GM21786 (cell line): Measurements from ENCODE around the gene ACER1.
"Not testable (repeated sequence)": the region's sequence is repeated elsewhere in the genome, so short reads cannot be mapped to it uniquely, and the experiment has no call there.

Source experiments
- ATAC-seq: cut with Tn5 transposase; IDR thresholded peaks from one replicate; pipeline ENCODE4 v1.9.1; 2021; ENCODE audit not compliant: unreplicated experiment

Gene ACER1, protein sequence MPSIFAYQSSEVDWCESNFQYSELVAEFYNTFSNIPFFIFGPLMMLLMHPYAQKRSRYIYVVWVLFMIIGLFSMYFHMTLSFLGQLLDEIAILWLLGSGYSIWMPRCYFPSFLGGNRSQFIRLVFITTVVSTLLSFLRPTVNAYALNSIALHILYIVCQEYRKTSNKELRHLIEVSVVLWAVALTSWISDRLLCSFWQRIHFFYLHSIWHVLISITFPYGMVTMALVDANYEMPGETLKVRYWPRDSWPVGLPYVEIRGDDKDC

DNA sequence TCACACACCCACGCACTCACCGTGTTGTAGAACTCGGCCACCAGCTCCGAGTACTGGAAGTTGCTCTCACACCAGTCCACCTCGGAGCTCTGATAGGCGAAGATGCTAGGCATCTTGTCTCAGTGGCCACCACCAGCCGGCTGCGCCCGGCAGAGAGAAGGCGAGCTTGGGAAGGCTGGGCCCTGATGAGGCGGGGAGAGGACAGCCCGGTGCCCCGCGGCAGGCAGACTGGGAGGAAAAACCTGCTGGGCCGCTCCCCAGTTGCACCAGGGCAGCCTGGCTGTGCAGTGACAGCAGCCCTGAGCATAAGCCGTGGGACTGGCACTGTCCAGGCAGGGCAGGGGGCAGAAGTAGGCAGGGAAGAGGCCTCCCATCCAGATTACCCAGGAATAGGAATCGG, at the start of gene ACER1:
Gene ACER1 (minus strand): TSS at position 174 of the 400 bp plus-strand sequence. CDS start 61 bp downstream, at position 113.
- no peak for ATAC-seq

DNA sequence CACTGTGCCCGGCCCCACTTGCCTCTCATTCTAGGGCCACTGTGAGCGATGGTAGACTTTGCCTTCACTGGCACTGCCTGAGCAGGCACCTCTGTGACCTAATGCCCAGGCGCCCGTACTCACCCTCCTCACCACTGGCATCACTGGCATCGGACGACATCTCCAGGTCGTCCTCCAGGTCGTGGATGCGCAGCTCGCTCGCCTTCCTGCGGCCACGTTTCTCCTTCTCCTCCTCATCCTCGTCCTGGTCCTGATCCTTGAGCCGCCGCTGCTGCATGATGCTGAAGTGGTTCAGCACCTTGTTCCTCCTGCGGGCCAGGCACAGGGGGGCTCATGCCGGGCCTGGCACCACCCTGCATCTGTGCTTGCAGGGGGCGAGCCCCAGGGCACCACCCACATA, 49.8 kb upstream of the ACER1 start:
- no peak for ATAC-seq

DNA sequence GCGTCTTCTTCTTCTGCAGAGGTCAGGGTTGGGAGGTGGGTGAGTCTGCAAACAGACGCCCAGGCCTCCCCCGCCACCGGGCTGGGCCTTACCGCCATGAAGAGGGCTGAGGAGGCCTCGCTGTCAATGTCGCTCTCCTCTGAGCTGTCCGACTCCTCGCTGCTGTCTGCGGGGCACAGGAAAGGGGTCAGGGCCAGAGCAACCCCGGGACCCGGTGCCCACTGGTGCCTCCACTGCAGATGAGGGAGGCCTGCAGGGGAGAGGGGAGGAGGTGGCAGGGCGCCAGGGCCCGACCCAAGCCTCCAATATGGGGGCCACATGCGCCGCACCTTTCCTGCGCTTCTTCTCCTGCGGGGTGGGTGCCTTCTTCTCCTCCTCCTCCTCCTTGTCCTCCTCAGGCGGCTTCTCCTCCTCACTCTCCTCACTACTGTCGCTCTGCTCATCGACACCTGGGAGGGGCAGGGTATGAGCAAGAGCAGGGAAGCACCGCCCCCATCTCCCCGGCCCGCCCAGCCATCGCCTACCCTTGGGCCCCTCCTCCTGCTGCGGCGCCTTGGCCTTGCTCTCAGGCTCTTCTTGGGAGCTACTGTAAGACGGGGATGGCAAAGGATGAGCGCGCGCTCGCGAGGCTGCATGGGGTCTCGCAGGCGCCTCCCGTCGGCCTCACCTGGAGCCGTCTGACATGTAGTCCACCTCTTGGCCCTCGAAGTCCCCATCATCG, 47.8 kb upstream of the ACER1 start:
- no peak for ATAC-seq

DNA sequence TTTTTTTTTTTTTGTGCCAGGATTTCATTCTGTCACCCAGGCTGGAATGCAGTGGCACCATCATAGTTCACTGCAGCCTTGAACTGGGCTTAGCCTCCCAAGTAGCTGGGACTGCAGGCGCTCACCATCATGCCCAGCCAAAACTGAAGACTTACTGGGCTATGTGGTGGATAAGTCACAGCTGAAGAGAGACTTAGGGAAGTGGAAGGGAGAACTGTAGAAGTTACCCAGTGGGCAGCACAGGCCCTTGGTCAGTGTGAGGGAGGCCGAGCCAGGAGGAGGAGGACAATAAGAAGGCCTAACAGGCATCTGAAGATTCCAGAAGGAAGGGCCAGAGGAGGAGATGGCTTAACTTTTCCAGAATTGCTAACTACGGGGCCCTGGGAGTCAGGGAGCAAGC, 46.3 kb upstream of the ACER1 start:
- no peak for ATAC-seq

DNA sequence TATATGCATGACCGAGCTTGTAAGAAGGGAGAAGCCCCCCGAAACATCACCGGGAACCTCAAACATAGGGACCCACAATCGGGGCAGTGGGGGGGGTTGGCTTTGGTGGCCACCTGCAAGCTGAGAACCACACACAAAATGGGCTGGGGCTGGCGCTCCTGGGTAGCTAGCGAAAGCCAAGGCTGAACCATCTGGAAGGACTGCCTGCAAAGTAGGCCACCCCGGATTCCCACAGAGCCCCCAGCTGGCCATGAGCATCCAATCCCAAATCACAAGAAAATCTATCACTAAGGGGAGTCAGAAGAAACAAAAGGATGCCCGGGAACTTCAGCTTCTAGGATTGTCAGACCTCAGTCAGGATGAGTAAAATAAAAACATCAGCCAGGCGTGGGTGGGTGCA, 45.1 kb upstream of the ACER1 start:
- ATAC-seq = no peak

DNA sequence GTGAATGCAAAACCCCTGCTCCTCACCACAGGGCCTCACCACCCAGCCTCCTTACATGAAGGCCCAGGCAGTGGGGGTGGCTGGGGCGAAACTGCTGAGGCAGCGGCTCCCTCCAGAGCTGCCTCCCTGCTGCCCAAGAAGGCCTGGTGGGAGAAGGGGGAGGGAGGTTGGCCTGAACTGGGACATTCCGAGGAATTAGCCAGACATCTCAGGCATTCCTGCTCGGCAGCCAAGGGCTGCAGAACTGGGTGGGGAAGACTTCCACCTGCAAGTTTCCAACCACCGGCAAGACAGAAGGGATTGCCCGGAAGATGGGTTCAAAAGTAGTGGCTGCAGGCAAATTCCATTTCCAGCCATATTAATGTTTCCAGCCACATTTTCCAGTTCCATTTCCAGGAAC, 44.6 kb upstream of the ACER1 start:
- no peak for ATAC-seq

DNA sequence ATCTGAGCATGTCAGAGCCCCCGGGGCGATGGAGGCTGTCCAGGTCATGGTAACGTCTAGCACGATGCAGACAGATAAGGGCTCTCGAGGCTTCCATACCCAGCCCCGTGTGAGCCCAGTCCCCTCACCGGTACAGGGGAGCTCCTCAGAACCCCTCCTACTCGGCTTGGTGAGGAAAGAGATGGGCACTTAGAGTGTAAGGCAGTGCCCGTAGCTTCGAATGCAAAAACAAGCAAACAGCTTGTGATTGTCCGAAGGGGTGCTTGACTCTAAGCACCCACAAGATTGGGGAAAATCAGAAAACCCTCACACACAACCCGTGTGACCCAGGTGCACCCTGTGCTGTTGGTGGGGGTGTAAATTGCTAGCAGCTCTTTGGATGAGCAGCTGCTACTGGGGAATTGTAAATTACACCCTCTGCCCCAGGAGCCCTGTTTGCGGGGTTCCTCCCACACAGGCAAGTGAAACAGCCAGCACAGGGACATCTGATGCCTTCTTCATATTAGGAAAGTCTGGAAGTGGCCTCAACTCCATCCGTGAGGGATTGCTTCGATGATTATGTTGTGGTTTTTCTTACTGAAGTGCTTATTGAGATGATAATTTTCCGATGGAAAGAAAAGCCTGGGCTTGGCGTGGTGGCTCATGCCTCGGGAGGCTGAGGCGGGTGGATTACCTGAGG, 43.2 kb upstream of the ACER1 start:
- no peak for ATAC-seq

DNA sequence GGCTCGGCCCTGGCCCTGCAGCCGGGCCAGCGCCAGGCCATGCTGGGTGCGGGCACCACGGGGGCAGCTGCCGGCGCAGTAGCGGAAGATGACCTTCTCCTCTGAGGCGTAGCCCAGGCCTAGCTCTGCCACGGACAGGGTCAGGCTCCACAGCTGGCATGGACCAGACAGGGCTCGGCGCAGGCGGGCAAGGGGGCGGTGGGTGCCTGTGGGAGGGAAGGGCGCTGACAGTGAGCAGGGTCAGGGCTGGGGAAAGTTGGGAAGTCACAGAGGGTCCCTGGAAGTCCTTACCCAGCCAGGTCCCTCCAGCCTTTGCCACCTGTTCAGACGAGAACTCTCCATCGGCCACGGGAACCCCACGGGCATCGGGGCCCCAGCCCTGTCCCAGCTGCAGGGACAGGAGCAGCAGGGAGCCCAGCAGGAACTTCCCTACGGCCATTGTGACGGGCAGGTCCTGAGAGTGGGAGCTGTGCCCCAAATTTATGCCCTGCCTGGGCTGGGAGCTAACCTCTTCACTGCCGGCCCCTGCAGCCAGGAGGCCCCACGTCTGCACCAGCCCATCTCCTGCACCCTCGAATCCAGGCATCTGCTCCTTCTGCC, 42.1 kb upstream of the ACER1 start, which contains the start of gene PSPN:
Gene PSPN (minus strand): TSS at position 523 of the 600 bp plus-strand sequence. CDS start 84 bp downstream, at position 439.
- ATAC-seq = no peak

DNA sequence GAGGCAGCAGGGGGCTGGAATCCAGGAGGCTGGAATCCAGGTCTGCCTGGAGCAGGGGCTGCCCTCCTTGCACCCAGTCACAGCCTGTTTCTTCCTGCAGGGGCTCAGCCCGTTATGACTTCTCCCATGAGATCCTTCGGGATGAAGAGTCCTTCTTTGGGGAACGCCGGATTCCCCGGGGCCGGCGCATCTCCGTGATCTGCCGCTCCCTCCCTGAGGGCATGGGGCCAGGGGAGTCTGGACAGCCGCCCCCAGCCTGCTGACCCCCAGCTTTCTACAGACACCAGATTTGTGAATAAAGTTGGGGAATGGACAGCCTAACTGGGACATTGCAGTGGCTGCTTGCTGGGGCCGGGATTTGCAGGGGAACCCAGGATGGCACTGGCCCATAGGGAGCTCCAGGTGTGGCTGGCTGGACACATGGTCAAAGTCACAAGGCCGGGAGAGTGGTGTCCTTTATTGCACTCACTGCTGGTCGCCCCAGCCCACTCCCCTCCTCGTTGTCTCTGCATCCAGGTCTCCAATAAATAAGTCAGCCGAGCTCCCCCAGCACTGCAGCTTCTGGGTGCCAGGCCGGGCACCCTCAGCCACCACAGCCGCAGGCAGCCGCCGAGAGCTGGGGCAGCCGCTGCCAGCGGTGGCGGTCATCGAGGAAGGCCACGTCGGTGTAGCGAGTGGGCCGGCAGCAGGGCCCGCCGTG, 41.4 kb upstream of the ACER1 start:
- no peak for ATAC-seq

DNA sequence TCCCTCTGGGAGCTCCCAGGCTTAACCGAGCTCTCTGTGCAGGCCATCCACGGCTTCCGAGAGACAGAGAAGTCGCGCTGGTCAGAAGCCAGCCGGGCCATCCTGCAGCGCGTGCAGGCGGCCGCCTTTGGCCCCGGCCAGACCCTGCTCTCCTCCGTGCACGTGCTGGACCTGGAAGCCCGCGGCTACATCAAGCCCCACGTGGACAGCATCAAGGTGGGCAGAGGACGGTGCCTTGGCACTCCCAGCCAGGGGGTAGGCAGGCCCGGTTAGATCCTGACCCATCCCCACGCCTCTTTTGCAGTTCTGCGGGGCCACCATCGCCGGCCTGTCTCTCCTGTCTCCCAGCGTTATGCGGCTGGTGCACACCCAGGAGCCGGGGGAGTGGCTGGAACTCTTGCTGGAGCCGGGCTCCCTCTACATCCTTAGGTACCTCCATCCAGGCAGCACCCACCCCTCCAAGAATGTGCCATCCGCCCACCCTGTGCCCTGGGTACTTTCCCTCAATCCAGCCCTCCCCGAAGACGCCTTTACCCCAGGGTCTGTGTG, 40.8 kb upstream of the ACER1 start:
- ATAC-seq = no peak

DNA sequence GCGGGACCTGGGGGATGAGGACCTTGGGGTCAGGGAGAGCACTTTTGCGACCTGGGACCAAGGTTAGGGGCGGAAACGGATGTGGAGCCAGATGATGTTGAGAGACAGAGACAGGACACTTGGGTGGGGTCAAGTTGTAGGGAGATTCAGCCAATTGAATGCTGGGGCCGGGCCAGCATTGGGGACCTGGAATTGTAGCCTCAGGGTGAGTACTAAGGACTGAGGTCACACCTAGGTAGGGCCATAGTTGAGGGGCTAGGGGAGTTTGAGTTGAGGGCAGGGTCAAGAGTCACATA, 40.3 kb upstream of the ACER1 start:
- no peak for ATAC-seq

DNA sequence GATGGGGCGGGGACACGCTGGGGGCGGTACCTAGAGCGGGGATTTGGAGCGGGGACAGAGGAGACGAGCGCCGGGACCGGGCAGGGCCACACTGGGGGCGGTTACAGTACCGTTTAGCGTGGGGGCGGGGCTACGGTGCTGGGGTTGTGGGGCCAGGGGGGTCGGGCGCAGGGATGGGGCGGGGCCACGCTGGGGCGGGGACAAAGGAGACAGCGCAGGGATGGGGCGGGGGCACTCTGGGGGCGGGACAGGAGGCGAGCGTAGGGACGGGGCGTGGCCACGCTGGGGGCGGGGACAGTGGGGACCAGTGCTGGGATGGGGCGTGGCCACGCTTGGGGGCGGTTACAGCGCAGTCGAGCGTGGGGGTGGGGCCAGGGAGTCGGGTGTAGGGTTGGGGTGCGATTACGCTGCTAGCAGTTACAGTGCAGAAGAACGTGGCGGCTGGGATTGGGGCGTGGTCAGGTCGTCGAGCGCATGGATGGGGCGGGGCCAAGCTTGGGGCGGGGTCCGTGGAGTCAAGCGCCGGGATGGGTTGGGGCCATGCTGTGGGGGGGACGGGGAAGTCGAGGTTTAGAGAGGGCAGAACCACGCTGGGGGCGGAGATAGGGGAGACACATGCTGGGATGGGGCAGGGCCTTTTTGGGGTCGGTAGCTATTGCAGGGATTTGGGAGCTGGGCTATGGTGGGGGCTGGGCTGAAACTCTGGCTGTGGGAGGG, 39.8 kb upstream of the ACER1 start:
- ATAC-seq = peak; percentile 44

DNA sequence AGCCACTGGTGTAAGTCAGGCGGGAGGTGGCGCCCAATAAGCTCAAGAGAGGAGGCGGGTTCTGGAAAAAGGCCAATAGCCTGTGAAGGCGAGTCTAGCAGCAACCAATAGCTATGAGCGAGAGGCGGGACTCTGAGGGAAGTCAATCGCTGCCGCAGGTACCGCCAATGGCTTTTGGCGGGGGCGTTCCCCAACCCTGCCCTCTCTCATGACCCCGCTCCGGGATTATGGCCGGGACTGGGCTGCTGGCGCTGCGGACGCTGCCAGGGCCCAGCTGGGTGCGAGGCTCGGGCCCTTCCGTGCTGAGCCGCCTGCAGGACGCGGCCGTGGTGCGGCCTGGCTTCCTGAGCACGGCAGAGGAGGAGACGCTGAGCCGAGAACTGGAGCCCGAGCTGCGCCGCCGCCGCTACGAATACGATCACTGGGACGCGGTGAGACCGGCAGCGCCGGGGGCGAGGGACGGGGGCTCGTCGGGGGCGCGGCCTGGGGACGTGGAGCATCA, 39.2 kb upstream of the ACER1 start, which contains the start of gene ALKBH7:
Gene ALKBH7 (plus strand): TSS at position 201 of the 502 bp plus-strand sequence. CDS start 27 bp downstream, at position 228.
- peak; percentile 82 for ATAC-seq

DNA sequence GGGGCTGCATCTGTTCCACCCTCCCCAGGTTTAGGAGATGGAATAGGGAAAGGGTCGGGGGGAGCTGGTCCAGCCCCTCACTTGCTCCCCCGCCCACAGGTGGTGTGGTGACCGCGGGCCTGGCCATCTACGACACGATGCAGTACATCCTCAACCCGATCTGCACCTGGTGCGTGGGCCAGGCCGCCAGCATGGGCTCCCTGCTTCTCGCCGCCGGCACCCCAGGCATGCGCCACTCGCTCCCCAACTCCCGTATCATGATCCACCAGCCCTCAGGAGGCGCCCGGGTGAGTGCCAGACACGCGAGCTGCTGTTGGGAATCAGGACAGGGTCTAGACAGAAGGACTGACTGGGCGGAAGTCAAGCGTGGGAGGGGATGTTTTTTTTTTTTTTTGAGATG, 30.9 kb upstream of the ACER1 start:
- ATAC-seq = no peak

DNA sequence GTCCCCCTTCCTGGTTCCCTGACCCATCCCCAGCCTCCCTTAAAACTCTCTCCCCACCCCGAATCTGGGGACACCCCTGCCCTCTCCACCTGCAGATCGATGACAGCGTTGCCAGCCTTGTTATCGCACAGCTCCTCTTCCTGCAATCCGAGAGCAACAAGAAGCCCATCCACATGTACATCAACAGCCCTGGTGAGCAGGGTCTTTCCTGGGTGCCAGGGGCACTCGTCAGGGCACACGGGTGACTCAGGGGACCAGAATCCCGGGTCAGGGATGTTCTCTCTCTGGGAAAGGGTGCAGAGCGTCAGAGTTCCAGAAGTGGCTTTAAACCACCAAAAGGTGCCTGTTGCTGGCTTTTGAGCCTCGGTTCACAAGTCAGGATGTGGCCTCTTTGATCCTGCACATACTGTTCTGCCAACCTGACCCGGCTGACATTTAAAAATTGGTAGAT, 29.0 kb upstream of the ACER1 start:
- no peak for ATAC-seq

DNA sequence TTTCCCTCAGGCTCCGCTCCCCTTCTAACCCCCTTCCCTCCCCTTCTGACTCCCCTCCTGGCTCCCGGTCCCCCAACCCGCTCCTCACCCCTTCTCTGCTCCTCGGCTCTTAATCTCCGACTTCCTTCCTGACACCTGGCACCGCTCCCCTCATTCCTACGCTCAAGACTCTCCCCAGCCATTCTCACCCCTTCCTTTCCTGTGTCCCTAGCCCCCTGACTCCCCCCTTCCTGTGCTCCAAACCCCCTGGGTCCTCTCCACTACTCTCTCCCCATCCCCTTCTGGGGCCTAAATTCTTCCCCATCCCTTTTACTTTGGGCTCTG, 28.6 kb upstream of the ACER1 start:
- ATAC-seq = no peak

DNA sequence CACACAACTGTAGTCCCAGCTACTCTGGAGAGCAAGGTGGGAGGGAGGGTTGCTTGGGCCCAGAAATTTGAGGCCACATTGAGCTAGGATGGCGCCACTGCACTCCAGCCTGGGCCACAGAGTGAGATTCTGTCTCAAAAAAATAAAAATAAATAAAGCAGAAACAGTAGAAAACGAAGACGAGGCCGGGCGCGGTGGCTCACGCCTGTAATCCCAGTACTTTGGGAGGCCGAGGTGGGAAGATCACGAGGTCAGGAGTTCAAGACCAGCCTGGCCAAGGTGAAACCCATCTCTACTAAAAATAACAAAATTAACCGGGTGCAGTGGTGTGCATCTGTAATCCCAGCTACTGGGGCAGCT, 27.4 kb upstream of the ACER1 start:
- ATAC-seq = not testable (repeated sequence)

DNA sequence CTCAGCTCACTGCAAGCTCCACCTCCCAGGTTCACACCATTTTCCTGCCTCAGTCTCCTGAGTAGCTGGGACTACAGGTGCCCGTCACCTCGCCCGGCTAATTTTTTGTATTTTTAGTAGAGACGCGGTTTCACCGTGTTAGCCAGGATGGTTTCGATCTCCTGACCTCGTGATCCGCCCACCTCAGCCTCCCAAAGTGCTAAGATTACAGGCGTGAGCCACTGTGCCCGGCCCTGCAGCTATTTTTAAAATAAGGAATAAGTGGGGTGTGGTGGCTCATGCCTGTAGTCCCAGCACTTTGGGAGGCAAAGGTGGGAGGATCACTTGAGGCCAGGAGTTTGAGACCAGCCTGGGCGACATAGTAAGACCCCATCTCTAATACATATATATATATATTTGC, 27.0 kb upstream of the ACER1 start:
- not testable (repeated sequence) for ATAC-seq

DNA sequence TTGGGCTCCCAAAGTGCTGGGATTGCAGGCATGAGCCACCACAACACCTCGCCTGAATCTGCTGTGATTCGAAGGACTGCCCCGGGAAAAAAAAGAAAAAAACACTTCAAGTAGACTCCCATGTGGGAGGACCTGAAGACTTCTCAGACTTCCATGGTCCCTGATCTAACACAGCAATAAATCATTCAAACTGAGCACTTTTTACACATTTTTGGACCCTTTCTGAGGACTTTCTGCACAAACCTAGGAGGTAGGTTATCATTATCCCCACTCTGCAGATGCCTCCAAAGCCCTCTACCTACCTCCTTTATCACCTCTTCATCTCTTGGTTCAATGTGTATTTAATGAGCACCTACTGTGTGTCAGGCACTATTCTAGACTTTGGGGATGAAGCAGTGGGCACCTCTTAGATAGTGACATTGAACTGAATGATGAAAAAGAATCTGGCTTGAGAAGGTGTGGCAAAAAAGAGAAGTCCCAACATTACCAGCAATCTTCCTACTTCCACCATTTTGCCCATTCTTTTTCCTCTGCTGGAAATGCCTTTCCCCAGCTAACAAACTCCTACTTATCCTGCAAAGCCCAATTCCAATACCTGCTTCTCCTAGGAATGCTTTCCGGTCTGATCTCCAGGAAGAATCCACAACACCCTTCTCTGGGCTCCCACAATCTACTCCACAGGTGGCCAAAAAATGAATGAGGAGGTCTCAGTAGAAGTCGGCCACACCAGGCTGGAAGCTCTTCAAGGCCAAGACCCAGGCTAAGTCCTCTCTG, 26.3 kb upstream of the ACER1 start:
- ATAC-seq = no peak
